Thymus (tissue), 11 donors: ENCODE results near the gene ATPAF2. TPM values are rescaled to one million over a fixed set of nuclear protein-coding genes. Genes with fewer than 3 reads are reported as not detected.

Experiments used
- DNase-seq, 9 donors: peaks; one replicate each; pipeline ENCODE4 v3.0.0-alpha.2; 2013; ENCODE audit warnings: low spot score in 9 of 9, low read depth in 6 of 9, missing footprints in 1 of 9
- H3K27ac ChIP-seq, 2 donors: one replicate each; pipeline ENCODE4 v1.5.1; 2013; ENCODE audit warnings: control low read depth in 1 of 2, low read depth in 1 of 2, low read length in 1 of 2, mild to moderate bottlenecking in 1 of 2, moderate library complexity in 1 of 2
- H3K27me3 ChIP-seq, 2 donors: one replicate each; pipeline ENCODE4 v1.5.1; 2013; ENCODE audit warnings: low read length in 1 of 2; ENCODE audit not compliant: control insufficient read depth in 2 of 2, insufficient read depth in 1 of 2
- H3K36me3 ChIP-seq, 2 donors: one replicate each; pipeline ENCODE4 v1.5.1; 2013; ENCODE audit warnings: low read length in 1 of 2, mild to moderate bottlenecking in 1 of 2, moderate library complexity in 1 of 2; ENCODE audit not compliant: control insufficient read depth in 2 of 2, insufficient read depth in 2 of 2
- H3K4me1 ChIP-seq, 2 donors: one replicate each; pipeline ENCODE4 v1.5.1; 2013; ENCODE audit warnings: low read length in 2 of 2; ENCODE audit not compliant: control insufficient read depth in 2 of 2, insufficient read depth in 2 of 2
- H3K4me3 ChIP-seq, 2 donors: one replicate each; pipeline ENCODE4 v1.5.1; 2013; ENCODE audit warnings: low read length in 2 of 2, control low read depth in 1 of 2, mild to moderate bottlenecking in 1 of 2
- H3K9me3 ChIP-seq, 2 donors: one replicate each; pipeline ENCODE4 v1.5.1; 2013; ENCODE audit warnings: low read length in 1 of 2, mild to moderate bottlenecking in 1 of 2; ENCODE audit not compliant: control insufficient read depth in 2 of 2, insufficient read depth in 1 of 2
- WGBS: extraction: QIAGEN DNeasy Blood & Tissue Kit; methylation state at CpG from one replicate; pipeline ENCODE4 v1.1.7; 2013; 5-methylcytosine and 5-hydroxymethylcytosine counted together
- polyA plus RNA-seq: library from polyadenylated mRNA; stranded (reverse); fragments of 200-250 nt; gene quantifications from one replicate; pipeline ENCODE4 v1.2.3, GENCODE V29; 2013
- total RNA-seq: library from RNA; stranded (reverse); fragments of 120-200 nt; gene quantifications from one replicate; pipeline ENCODE4 v1.2.4, GENCODE V29; 2013
- donor health status: healthy.

The ATPAF2 gene
- total and polyA plus RNA-seq, 2 donors, result 16.4 to 23.1 TPM

DNA sequence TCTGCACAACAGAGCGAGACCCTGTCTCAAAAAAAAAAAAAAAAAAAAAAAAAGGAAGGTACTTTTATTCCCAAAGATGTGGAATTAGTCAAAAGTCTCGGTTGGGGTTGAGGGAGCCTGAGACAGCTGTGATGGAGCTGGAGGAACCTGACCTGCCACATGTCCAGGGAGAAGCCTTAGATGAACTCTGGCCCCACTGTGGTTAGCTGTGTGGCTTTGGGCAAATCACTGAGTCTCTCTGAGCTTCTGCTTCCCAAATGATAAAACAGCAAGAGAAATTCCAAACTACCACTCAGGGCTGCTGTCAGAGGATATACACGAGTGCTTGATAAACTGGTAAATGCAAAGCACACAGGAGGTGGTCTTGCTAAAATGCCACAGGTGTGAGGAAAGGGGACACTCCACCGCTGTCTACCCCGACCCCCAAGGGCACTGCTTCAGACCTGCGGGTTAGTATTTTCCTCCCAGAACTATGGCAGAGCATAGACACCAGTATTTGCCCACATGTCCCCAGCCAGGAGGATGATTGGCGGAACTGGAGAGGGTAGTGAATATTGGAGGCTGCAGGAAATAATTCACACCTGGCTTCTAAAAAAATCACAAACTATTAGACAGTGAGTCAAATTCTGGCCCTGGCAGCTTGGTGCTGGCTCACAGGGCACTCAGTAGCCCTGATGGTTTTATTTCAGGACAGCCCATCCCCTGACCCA lies 51.6 kb downstream of the ATPAF2 start:
- Histone ChIP-seq H3K4me3 (no peak overlapping the region), H3K4me1 (no peaks in the 10 kb centered on the region), H3K9me3 (peaks cover 0 to 4% of the 10 kb centered on the region in 2 donors), H3K27me3 (no peaks in the 10 kb centered on the region), H3K36me3 (no peaks in the 10 kb centered on the region), H3K27ac (no peak overlapping the region)
- 94% methylated on average over 7 of the region's 7 CpGs for WGBS
- no peak for DNase-seq

- peaks cover 0 to 4% of the 10 kb centered on the region in 2 donors for H3K9me3 ChIP-seq
- H3K27ac ChIP-seq, result no peak overlapping the region
- no peaks in the 10 kb centered on the region for H3K27me3 ChIP-seq
- DNase-seq, result peak in 1 of 9 donors; percentile 17
- no peak overlapping the region for H3K4me3 ChIP-seq
- no peaks in the 10 kb centered on the region for H3K4me1 ChIP-seq
- 83% methylated on average over 3 of the region's 3 CpGs for WGBS
- H3K36me3 ChIP-seq, result no peaks in the 10 kb centered on the region
These were observed 53.4 kb downstream of the ATPAF2 start for GRCh38 chr17:17985555-17985954.

DNA sequence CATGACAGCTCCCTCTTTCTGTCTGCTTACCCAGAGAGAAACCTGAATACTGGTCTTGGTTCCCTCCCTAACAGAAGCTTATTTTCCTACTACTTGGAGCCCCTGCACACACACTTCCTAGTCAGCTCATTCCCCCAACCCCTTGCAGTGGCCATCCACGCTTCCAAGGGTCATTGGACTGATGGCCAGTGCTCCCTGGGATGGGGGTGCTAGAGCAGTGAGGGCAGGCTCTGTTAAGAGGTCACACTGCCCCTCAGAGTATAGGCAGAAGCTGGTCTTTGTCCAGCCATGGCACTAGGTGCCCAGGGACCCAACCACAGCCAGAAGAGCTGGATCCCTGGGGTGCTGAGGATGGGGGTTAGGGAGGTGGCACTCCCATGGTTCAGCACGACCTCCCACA lies 53.8 kb downstream of the ATPAF2 start:
- Histone ChIP-seq H3K9me3 (peaks cover 0 to 4% of the 10 kb centered on the region in 2 donors), H3K4me3 (no peak overlapping the region), H3K36me3 (no peaks in the 10 kb centered on the region), H3K4me1 (no peaks in the 10 kb centered on the region), H3K27me3 (no peaks in the 10 kb centered on the region), H3K27ac (no peak overlapping the region)
- WGBS, result 85% methylated on average over 2 of the region's 2 CpGs
- no peak for DNase-seq

DNA sequence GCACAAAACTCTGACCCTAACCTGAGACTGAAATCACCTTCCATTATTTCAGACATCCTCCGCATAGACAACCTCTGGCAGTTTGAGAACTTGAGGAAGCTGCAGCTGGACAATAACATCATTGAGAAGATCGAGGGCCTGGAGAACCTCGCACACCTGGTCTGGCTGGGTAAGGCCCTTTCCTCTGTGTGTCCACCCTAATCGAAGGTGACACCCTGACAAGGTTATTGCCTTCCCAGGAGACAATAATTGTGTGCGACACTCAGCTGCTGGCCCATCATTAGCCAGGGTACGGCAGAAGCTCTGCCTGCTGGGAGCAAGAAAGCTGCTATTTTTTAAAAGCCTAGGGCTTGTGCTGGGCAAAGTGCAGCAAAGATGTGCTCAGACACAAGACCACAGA lies 55.2 kb downstream of the ATPAF2 start:
- H3K36me3 ChIP-seq, result no peaks in the 10 kb centered on the region
- 97% methylated on average over 6 of the region's 6 CpGs for WGBS
- no peaks in the 10 kb centered on the region for H3K4me1 ChIP-seq
- H3K9me3 ChIP-seq, result no peaks in the 10 kb centered on the region
- no peak for DNase-seq
- no peaks in the 10 kb centered on the region for H3K27me3 ChIP-seq
- H3K27ac ChIP-seq, result no peak overlapping the region
- H3K4me3 ChIP-seq, result no peak overlapping the region

DNA sequence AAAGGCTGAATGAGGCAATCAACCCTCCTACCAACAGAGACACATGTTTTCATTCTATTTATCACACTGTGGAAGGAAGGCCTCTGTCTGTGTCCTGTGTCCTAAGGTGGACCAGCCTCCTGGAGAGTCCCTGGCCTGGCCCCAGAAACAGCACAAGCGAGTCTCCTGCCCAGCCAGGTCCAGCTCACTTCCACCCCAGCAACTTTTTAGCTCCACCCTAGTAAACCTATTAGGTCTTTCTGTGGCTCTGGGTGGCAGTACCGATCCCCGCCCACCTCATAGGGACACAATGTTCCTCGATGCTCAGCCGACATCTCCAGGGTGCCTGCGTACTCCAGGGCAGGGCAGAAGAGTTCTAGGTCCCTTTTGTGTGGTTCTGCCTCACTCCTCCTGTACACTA lies 55.6 kb downstream of the ATPAF2 start:
- H3K27me3 ChIP-seq, result no peaks in the 10 kb centered on the region
- no peaks in the 10 kb centered on the region for H3K4me1 ChIP-seq
- 94% methylated on average over 6 of the region's 6 CpGs for WGBS
- H3K27ac ChIP-seq, result no peak overlapping the region
- H3K4me3 ChIP-seq, result no peak overlapping the region
- no peaks in the 10 kb centered on the region for H3K36me3 ChIP-seq
- no peaks in the 10 kb centered on the region for H3K9me3 ChIP-seq
- DNase-seq, result no peak

GRCh38 chr17:17982801-17983200 lies 56.2 kb downstream of the ATPAF2 start:
- H3K4me1 ChIP-seq, result no peaks in the 10 kb centered on the region
- H3K27ac ChIP-seq, result no peak overlapping the region
- DNase-seq, result no peak
- no peak overlapping the region for H3K4me3 ChIP-seq
- no peaks in the 10 kb centered on the region for H3K9me3 ChIP-seq
- no peaks in the 10 kb centered on the region for H3K27me3 ChIP-seq
- 95% methylated on average over 9 of the region's 9 CpGs for WGBS
- no peaks in the 10 kb centered on the region for H3K36me3 ChIP-seq

- Histone ChIP-seq H3K4me3 (no peak overlapping the region), H3K27me3 (no peaks in the 10 kb centered on the region), H3K9me3 (no peaks in the 10 kb centered on the region), H3K27ac (no peak overlapping the region), H3K36me3 (no peaks in the 10 kb centered on the region), H3K4me1 (no peaks in the 10 kb centered on the region)
- WGBS, result 97% methylated on average over 9 of the region's 9 CpGs
- DNase-seq, result no peak
These were observed 57.6 kb downstream of the ATPAF2 start for GRCh38 chr17:17981330-17981729.

DNA sequence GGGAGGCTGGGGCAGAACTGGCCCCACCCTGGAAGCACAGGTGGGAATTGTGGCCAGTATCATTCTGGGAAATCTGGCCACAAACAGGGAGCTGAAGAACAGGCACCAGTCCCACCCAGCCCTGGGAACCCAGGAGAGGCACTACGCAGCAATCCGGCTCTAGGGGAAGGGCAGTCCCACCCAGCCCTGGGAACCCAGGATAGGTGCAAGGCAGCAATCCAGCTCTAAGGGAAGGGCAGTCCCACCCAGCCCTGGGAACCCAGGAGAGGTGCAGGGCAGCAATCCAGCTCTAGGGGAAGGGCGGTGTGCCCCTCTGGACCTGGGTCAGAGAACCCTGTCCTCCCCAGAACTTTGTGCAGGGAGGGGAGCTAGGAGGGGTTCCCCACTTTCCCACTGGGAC lies 59.2 kb downstream of the ATPAF2 start:
- Histone ChIP-seq H3K9me3 (no peaks in the 10 kb centered on the region), H3K4me1 (no peaks in the 10 kb centered on the region), H3K36me3 (no peaks in the 10 kb centered on the region), H3K27me3 (no peaks in the 10 kb centered on the region), H3K4me3 (no peak overlapping the region), H3K27ac (no peak overlapping the region)
- no peak for DNase-seq
- WGBS, result 79% methylated on average over 3 of the region's 3 CpGs

- Histone ChIP-seq H3K27me3 (no peaks in the 10 kb centered on the region), H3K4me1 (no peaks in the 10 kb centered on the region), H3K36me3 (no peaks in the 10 kb centered on the region), H3K27ac (no peak overlapping the region), H3K9me3 (no peaks in the 10 kb centered on the region), H3K4me3 (no peak overlapping the region)
- 90% methylated on average over 14 of the region's 14 CpGs for WGBS
- no peak for DNase-seq
These were observed 60.2 kb downstream of the ATPAF2 start for GRCh38 chr17:17978481-17979424.
